H1 (cell line): ENCODE measurements around the gene RNF13. TPM values are rescaled to one million over a fixed set of nuclear protein-coding genes. Genes with fewer than 3 reads are reported as not detected.

Source experiments
- CTCF ChIA-PET: fragments of 300-600 bp; sonication (Branson Sonifier 250); formaldehyde crosslinking; loops from one replicate; lab custom pipeline; 2021; ENCODE audit not compliant: partially characterized antibody; lab: Charles Lee
- POLR2A ChIA-PET: fragments of 300-600 bp; sonication (Branson Sonifier 250); formaldehyde crosslinking; loops from one replicate; lab custom pipeline; 2021; ENCODE audit warnings: inconsistent platforms; ENCODE audit not compliant: partially characterized antibody; lab: Charles Lee
- DNase-seq, 2 experiments: peaks; one replicate each; pipeline versions ENCODE4 v3.0.0 to v3.0.0-alpha.2; 2010 to 2022; ENCODE audit warnings: low spot score in 2 of 2, low read depth in 1 of 2, mixed read lengths in 1 of 2
- FAIRE-seq: peaks from 2 replicates; lab custom pipeline; 2011; peaks lifted over from hg19 to GRCh38; lab: Jason Lieb, UNC
- H2AFZ ChIP-seq: 2 replicates; pipeline ENCODE4 v1.8.1; 2012; ENCODE audit warnings: low read length, inconsistent platforms
- H2AK5ac ChIP-seq: 2 replicates; pipeline ENCODE4 v1.6.1; 2013; ENCODE audit warnings: low read depth, low read length
- H2BK120ac ChIP-seq: replicated peaks from 2 replicates; pipeline ENCODE3; 2013; ENCODE audit warnings: low read depth, low read length, inconsistent platforms
- H2BK12ac ChIP-seq: 2 replicates; pipeline ENCODE4 v1.6.1; 2013; ENCODE audit warnings: low read depth, low read length
- H2BK15ac ChIP-seq: 2 replicates; pipeline ENCODE4 v1.6.1; 2013; ENCODE audit warnings: low read length
- H2BK20ac ChIP-seq: 2 replicates; pipeline ENCODE4 v1.6.1; 2013; ENCODE audit warnings: low read length
- H2BK5ac ChIP-seq: 2 replicates; pipeline ENCODE4 v1.6.1; 2013; ENCODE audit warnings: low read depth, low read length
- H3K14ac ChIP-seq: 2 replicates; pipeline ENCODE4 v1.6.1; 2013; ENCODE audit warnings: inconsistent platforms; ENCODE audit not compliant: insufficient read length
- H3K18ac ChIP-seq: 2 replicates; pipeline ENCODE4 v1.6.1; 2013; ENCODE audit warnings: low read length; ENCODE audit errors: extremely low read depth
- H3K23ac ChIP-seq: 2 replicates; pipeline ENCODE4 v1.6.1; 2013; ENCODE audit warnings: inconsistent platforms; ENCODE audit not compliant: insufficient read length
- H3K23me2 ChIP-seq: 2 replicates; pipeline ENCODE4 v1.6.1; 2013; ENCODE audit warnings: low read depth, low read length
- H3K27ac ChIP-seq: 2 replicates; pipeline ENCODE4 v1.6.1; 2011; ENCODE audit warnings: low read depth, low read length, inconsistent platforms
- H3K27me3 ChIP-seq, 4 experiments: replicated peaks in 1 of 4; 1 replicate in 1 of 4; 2 replicates in 3 of 4; pipeline versions ENCODE4 v1.6.1 to v1.8.1; 2011 to 2013; ENCODE audit warnings: low read length in 3 of 4, mild to moderate bottlenecking in 3 of 4, inconsistent platforms in 2 of 4, mixed read lengths in 2 of 4, moderate library complexity in 1 of 4; ENCODE audit not compliant: control insufficient read depth in 3 of 4, insufficient read depth in 3 of 4; ENCODE audit errors: extremely low read depth in 1 of 4
- H3K36me3 ChIP-seq, 4 experiments: 2 replicates each; pipeline versions ENCODE4 v1.6.1 to v1.8.1; 2011 to 2013; ENCODE audit warnings: mild to moderate bottlenecking in 4 of 4, low read length in 3 of 4, moderate library complexity in 2 of 4, control low read depth in 1 of 4, inconsistent platforms in 1 of 4; ENCODE audit not compliant: insufficient read depth in 4 of 4, control insufficient read depth in 2 of 4
- H3K4ac ChIP-seq: replicated peaks from 2 replicates; pipeline ENCODE3; 2013; ENCODE audit warnings: low read length, low read depth, mixed read lengths, inconsistent platforms; ENCODE audit not compliant: insufficient read length
- H3K4me1 ChIP-seq, 4 experiments: replicated peaks in 1 of 4; 1 replicate in 1 of 4; 2 replicates in 3 of 4; pipeline versions ENCODE4 v1.6.1 to v1.8.1; 2011 to 2013; ENCODE audit warnings: low read length in 3 of 4, inconsistent platforms in 2 of 4, mixed read lengths in 1 of 4; ENCODE audit not compliant: insufficient read depth in 4 of 4, control insufficient read depth in 3 of 4
- H3K4me2 ChIP-seq, 2 experiments: 2 replicates each; pipeline versions ENCODE4 v1.6.1 to v1.8.1; 2011 to 2013; ENCODE audit warnings: low read depth in 2 of 2, low read length in 2 of 2, control low read depth in 1 of 2, inconsistent platforms in 1 of 2, mild to moderate bottlenecking in 1 of 2; ENCODE audit not compliant: insufficient read depth in 1 of 2
- H3K4me3 ChIP-seq, 4 experiments: fragments of 200-600, 300-600 bp in 1 of 4; sonication (generic), shearing (Covaris generic), sonication (Bioruptor Twin) in 1 of 4; 2 replicates each; pipeline versions ENCODE4 v1.5.1 to v1.8.1; 2011 to 2016; ENCODE audit warnings: low read length in 4 of 4, low read depth in 3 of 4, control low read depth in 2 of 4, inconsistent platforms in 2 of 4, mild to moderate bottlenecking in 2 of 4, mixed read lengths in 1 of 4, moderate library complexity in 1 of 4; ENCODE audit not compliant: insufficient read depth in 2 of 4; ENCODE audit errors: extremely low read depth in 1 of 4
- H3K56ac ChIP-seq: replicated peaks from 2 replicates; pipeline ENCODE3; 2013; ENCODE audit warnings: low read depth, mild to moderate bottlenecking, mixed read lengths, low read length, inconsistent platforms; ENCODE audit not compliant: insufficient read length
- H3K79me1 ChIP-seq: 2 replicates; pipeline ENCODE4 v1.6.1; 2013; ENCODE audit warnings: low read depth, low read length, control low read depth
- H3K79me2 ChIP-seq, 2 experiments: 2 replicates each; pipeline versions ENCODE4 v1.6.1 to v1.8.1; 2012 to 2013; ENCODE audit warnings: low read length in 2 of 2, mild to moderate bottlenecking in 2 of 2, inconsistent platforms in 1 of 2; ENCODE audit not compliant: insufficient read depth in 2 of 2, control insufficient read depth in 1 of 2
- H3K9ac ChIP-seq, 4 experiments: replicated peaks in 1 of 4; 1 replicate in 1 of 4; 2 replicates in 3 of 4; pipeline versions ENCODE4 v1.6.1 to v1.8.1; 2011 to 2013; ENCODE audit warnings: low read depth in 3 of 4, low read length in 3 of 4, control low read depth in 2 of 4, mild to moderate bottlenecking in 2 of 4, moderate library complexity in 2 of 4, inconsistent platforms in 1 of 4; ENCODE audit errors: extremely low read depth in 1 of 4
- H3K9me3 ChIP-seq, 2 experiments: 2 replicates each; pipeline versions ENCODE4 v1.6.1 to v1.8.1; 2012 to 2013; ENCODE audit warnings: mild to moderate bottlenecking in 2 of 2, moderate library complexity in 2 of 2, control low read depth in 1 of 2, inconsistent platforms in 1 of 2, low read depth in 1 of 2, low read length in 1 of 2, mixed read lengths in 1 of 2; ENCODE audit not compliant: insufficient read depth in 2 of 2
- H4K20me1 ChIP-seq, 2 experiments: replicated peaks in 1 of 2; 2 replicates each; pipeline versions ENCODE3 to v1.8.1; 2011 to 2013; ENCODE audit warnings: inconsistent platforms in 2 of 2, low read length in 2 of 2, mild to moderate bottlenecking in 1 of 2; ENCODE audit not compliant: insufficient read depth in 2 of 2, control insufficient read depth in 1 of 2
- H4K5ac ChIP-seq: 2 replicates; pipeline ENCODE4 v1.6.1; 2013; ENCODE audit warnings: low read length, low read depth, mixed read lengths, inconsistent platforms; ENCODE audit not compliant: insufficient read length
- H4K8ac ChIP-seq: 2 replicates; pipeline ENCODE4 v1.8.0; 2013; ENCODE audit warnings: mild to moderate bottlenecking, moderate library complexity, low read length, inconsistent platforms; ENCODE audit not compliant: insufficient read depth; ENCODE audit errors: extremely low read depth
- H4K91ac ChIP-seq: replicated peaks from 2 replicates; pipeline ENCODE3; 2013; ENCODE audit warnings: low read length, mixed read lengths, inconsistent platforms; ENCODE audit not compliant: insufficient read length
- ASH2L ChIP-seq: fragments of 200-600, 300-600 bp; sonication (generic); IDR thresholded peaks from one replicate; pipeline ENCODE4 v1.7.1; 2017; ENCODE audit warnings: low read length
- BCL11A ChIP-seq, 2 experiments: IDR thresholded peaks; one replicate each; pipeline ENCODE4 v1.6.1; 2011; ENCODE audit warnings: low read depth in 2 of 2, low read length in 2 of 2, mild to moderate bottlenecking in 2 of 2
- CHD1 ChIP-seq: IDR thresholded peaks from 2 replicates; pipeline ENCODE4 v1.6.1; 2012; ENCODE audit warnings: low read depth, low read length, improper control_type of control experiment
- CHD2 ChIP-seq: IDR thresholded peaks from 2 replicates; pipeline ENCODE4 v1.6.1; 2012; ENCODE audit warnings: low read length, improper control_type of control experiment
- CTCF ChIP-seq, 3 experiments: IDR thresholded peaks; 1 replicate in 2 of 3; 2 replicates in 1 of 3; pipeline versions ENCODE4 v1.5.1 to v1.6.1; 2011; ENCODE audit warnings: low read length in 3 of 3, mild to moderate bottlenecking in 3 of 3, inconsistent platforms in 2 of 3, low read depth in 1 of 3, moderate library complexity in 1 of 3; ENCODE audit not compliant: insufficient read depth in 1 of 3; ENCODE audit errors: control extremely low read depth in 1 of 3
- FOSL1 ChIP-seq: IDR thresholded peaks from 2 replicates; pipeline ENCODE4 v1.6.1; 2011; ENCODE audit warnings: mild to moderate bottlenecking, low read depth, low read length, moderate library complexity; ENCODE audit not compliant: insufficient read depth
- MAX ChIP-seq: IDR thresholded peaks from 2 replicates; pipeline ENCODE4 v1.6.1; 2012; ENCODE audit warnings: inconsistent platforms
- RBBP5 ChIP-seq: IDR thresholded peaks from 2 replicates; pipeline ENCODE4 v1.7.1; 2012; ENCODE audit warnings: low read depth, mild to moderate bottlenecking, inconsistent platforms, low read length, moderate library complexity, borderline replicate concordance
- SIN3A ChIP-seq, 2 experiments: IDR thresholded peaks in 1 of 2; conservative IDR thresholded peaks in 1 of 2; 2 replicates each; pipeline ENCODE4 v1.6.1; 2011 to 2012; ENCODE audit warnings: low read length in 2 of 2, improper control_type of control experiment in 1 of 2, low read depth in 1 of 2, mild to moderate bottlenecking in 1 of 2
- TAF7 ChIP-seq: optimal IDR thresholded peaks from 2 replicates; pipeline ENCODE3; 2011; ENCODE audit warnings: low read depth, mild to moderate bottlenecking, inconsistent platforms, low read length, moderate library complexity, borderline replicate concordance
- TBP ChIP-seq: IDR thresholded peaks from 2 replicates; pipeline ENCODE4 v1.6.1; 2011; ENCODE audit warnings: low read depth, low read length, improper control_type of control experiment
- WGBS, 2 experiments: shearing (Covaris generic) in 1 of 2; methylation state at CpG; one replicate each; pipeline versions ENCODE4 v1.1.6 to v1.1.7; 2013 to 2015; ENCODE audit warnings: low lambda C conversion rate in 2 of 2, mixed read lengths in 2 of 2, inconsistent platforms in 1 of 2, low coverage in 1 of 2, missing lambda C conversion rate in 1 of 2; ENCODE audit not compliant: insufficient replicate concordance in 2 of 2, insufficient coverage in 1 of 2, insufficient read length in 1 of 2; ENCODE audit errors: extremely low coverage in 1 of 2, missing lambda C conversion rate in 1 of 2; 5-methylcytosine and 5-hydroxymethylcytosine counted together
- polyA plus RNA-seq, 7 experiments: library from polyadenylated mRNA; depleted of rRNA in 3 of 7; stranded (reverse) in 5 of 7; unstranded in 2 of 7; fragments of >200 nt in 5 of 7; fragments of 200-250 nt in 2 of 7; gene quantifications; 1 replicate in 5 of 7; 2 replicates in 1 of 7; 4 replicates in 1 of 7; pipeline versions ENCODE4 v1.2.1 to v1.2.3, GENCODE V29; 2011 to 2013; ENCODE audit warnings: missing spikeins in 2 of 7, mixed read lengths in 2 of 7
- total RNA-seq: library from RNA; stranded (reverse); fragmentation: NEBNext Ultra II Directional; extraction: Animal tissue kit (Norgen Biotek cat#: 25700); gene quantifications from 2 replicates; pipeline ENCODE4 v1.2.1, GENCODE V29; 2021

Gene RNF13
- total and polyA plus RNA-seq, 2 of the 8 experiments (the other 6 are each of a cell fraction or from before 2014, with no cell fraction given) = 19.4 to 35.4 TPM

GRCh38 chr3:149810846-149811245 is 2.2 kb upstream of the RNF13 start:
- no peak overlapping the region for H2AK5ac ChIP-seq
- no peak overlapping the region for H2BK12ac ChIP-seq
- peaks cover 7% of the 10 kb centered on the region for H3K23me2 ChIP-seq
- no peak overlapping the region for H3K4me3 ChIP-seq
- H3K4ac ChIP-seq = no peak overlapping the region
- no peak overlapping the region for H3K23ac ChIP-seq
- peaks cover 0 to 19% of the 10 kb centered on the region in 2 experiments; a peak in 3 of 4 replicates for H3K79me2 ChIP-seq
- no peak overlapping the region for H4K91ac ChIP-seq
- no peak overlapping the region for H3K56ac ChIP-seq
- H3K9me3 ChIP-seq = no peaks in the 10 kb centered on the region
- no peaks in the 10 kb centered on the region for H4K20me1 ChIP-seq
- H3K18ac ChIP-seq = no peak overlapping the region
- ChIA-PET POLR2A (no interaction called here), CTCF (interaction anchor here (0.6 to 1.6 kb wide), 10 partner anchors 16 to 1192 kb away, joined by 3 to 9 read pairs (median 4); no protein-coding TSS in a partner anchor)
- no peak for DNase-seq
- no peaks in the 10 kb centered on the region for H3K79me1 ChIP-seq
- H3K9ac ChIP-seq = no peak overlapping the region
- no peak overlapping the region for H3K14ac ChIP-seq
- no peak overlapping the region for H2BK20ac ChIP-seq
- H3K36me3 ChIP-seq = no peaks in the 10 kb centered on the region
- H2BK120ac ChIP-seq = no peak overlapping the region
- 94% methylated on average over 2 of the region's 2 CpGs; no CpG with 5 or more reads in 1 of the 2 experiments for WGBS, 2 experiments
- H3K27ac ChIP-seq = no peak overlapping the region
- H3K27me3 ChIP-seq = no peaks in the 10 kb centered on the region
- no peak overlapping the region for H4K8ac ChIP-seq
- no peak overlapping the region for H2BK5ac ChIP-seq
- H2AFZ ChIP-seq = no peak overlapping the region
- peaks cover 0 to 7% (median 3%) of the 10 kb centered on the region in 4 experiments; a peak in 4 of 7 replicates for H3K4me1 ChIP-seq
- no peak for FAIRE-seq
- no peak overlapping the region for H4K5ac ChIP-seq
- H2BK15ac ChIP-seq = no peak overlapping the region
- no peak overlapping the region for H3K4me2 ChIP-seq
- no peak for TF ChIP-seq MAX
- no peak for TF ChIP-seq TAF7
- TF ChIP-seq ASH2L = no peak
- no peak for TF ChIP-seq FOSL1
- TF ChIP-seq SIN3A (conservative IDR thresholded peaks at IDR 0.05 in 1 of 2, IDR thresholded peaks at IDR 0.05 in 1 of 2; ENCODE audit: low read depth in 1 of 2, low read length in 2 of 2) = no peak
- no peak for TF ChIP-seq TBP
- TF ChIP-seq CTCF (IDR thresholded peaks at IDR 0.05; ENCODE audit: control extremely low read depth in 1 of 3, insufficient read depth in 1 of 3, low read depth in 1 of 3, low read length in 3 of 3) = no peak
- TF ChIP-seq RBBP5 = no peak
- no peak for TF ChIP-seq CHD1
- no peak for TF ChIP-seq CHD2
- no peak for TF ChIP-seq BCL11A (IDR thresholded peaks at IDR 0.05; ENCODE audit: low read depth in 2 of 2, low read length in 2 of 2)
